Activated CD4-positive, alpha-beta T cell treated with anti-CD3 and anti-CD28 coated beads, Interleukin-2, amount 50 U/mL, for 16 hours (primary cell): ENCODE results near the gene TFE3.
A peak's percentile ranks its signal among the peaks of the same experiment; 100 is the strongest.

Experiments used
- DNase-seq: peaks from one replicate; pipeline ENCODE4 v3.0.0-alpha.2; 2020

The TFE3 gene

DNA sequence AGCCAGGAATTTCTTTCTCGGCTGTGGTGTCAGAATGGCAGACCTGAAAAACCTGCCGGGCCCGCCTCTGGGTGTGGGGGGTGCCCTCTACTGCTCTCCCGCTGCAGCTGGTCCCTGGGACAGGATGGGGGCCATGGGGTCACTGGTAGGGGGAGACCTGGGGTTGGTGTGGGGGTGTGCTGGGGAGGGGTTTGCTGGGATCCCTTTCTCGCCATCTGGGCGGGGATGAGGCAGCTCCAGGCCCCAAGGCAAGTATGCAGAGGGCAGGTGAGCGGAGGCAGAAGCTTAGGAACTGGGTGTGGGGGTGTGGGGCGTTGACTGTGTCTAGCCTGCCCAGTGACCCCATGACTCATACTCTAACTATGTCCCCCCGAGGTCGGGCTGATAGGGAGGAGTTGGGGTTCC lies 16.5 kb upstream of the TFE3 start:
- no peak for DNase-seq

DNA sequence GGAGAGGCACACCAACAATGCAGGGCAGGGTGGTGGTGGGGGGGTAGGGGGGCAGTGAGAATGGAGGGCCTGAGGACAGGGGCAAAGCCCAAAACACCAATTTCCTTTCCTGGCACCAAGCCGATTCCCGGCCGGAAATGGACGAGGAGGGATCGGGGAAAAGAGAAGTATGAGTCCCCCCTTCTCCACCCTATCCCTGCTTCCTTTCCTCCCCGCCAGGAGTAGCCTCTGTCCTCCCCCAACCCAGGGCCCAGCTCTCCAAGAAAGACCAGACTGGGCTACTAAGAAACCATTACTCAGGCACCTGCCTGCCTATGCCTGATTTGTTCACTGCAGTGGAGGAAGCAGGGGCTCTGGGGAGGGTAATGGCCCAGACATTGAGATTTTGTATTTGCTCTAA lies 16.0 kb upstream of the TFE3 start:
- no peak for DNase-seq

DNA sequence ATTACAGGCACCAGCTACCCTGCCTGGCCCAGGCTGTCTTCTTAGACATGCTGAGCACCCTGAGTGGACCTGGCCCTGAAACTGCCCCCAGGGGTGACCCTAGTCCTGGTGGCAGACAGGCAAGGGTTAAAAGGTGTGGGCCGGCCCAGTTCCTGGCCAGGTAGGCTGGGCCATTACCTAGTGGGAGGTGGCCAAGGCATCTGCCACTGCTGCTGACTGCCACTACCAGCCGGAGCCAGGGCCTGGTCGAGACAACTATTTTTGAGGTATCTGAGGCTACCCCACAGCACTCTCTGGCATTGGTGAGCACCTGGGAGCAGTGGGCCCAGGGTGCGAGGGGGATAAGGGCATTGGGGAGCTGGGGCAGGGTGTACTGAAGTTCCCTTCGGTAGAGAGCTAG lies 15.6 kb upstream of the TFE3 start, which contains the start of gene CCDC120:
Gene CCDC120 (plus strand): TSS at position 206 of the 400 bp plus-strand sequence. CDS start 3,043 bp downstream, outside the sequence.
- no peak for DNase-seq

DNA sequence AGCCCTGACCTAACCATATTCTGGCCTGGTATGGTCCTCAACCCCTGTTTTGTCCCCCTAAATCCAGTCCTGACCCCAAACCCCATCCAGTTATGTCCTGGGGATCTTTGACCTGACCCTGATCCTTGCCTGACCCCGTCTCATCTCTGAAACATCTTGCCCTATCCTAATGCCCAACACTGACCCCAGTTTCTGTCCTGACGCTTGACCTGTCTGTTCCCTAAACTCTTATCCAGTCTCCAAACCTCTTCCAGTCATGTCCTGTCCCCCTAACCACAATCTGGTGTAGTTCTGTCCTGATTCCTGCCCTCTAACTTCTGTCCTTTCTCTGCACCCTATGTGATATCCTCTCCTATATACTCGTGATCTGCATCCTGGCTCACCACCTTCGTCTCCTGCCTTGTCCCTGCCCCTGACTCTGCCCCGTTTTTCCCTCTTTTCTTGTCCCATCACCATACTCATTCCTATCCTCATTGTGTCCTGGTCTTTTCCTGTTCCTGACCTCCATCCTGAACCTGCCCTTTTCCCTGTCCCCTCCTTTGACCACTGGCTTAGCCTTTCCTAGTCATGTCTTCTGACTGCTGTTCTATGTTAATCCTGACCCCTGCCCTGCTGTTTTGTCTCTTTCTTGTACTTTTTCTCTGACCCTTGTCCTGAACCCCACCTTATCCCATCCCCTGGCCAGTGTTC lies 11.1 kb upstream of the TFE3 start:
- no peak for DNase-seq

DNA sequence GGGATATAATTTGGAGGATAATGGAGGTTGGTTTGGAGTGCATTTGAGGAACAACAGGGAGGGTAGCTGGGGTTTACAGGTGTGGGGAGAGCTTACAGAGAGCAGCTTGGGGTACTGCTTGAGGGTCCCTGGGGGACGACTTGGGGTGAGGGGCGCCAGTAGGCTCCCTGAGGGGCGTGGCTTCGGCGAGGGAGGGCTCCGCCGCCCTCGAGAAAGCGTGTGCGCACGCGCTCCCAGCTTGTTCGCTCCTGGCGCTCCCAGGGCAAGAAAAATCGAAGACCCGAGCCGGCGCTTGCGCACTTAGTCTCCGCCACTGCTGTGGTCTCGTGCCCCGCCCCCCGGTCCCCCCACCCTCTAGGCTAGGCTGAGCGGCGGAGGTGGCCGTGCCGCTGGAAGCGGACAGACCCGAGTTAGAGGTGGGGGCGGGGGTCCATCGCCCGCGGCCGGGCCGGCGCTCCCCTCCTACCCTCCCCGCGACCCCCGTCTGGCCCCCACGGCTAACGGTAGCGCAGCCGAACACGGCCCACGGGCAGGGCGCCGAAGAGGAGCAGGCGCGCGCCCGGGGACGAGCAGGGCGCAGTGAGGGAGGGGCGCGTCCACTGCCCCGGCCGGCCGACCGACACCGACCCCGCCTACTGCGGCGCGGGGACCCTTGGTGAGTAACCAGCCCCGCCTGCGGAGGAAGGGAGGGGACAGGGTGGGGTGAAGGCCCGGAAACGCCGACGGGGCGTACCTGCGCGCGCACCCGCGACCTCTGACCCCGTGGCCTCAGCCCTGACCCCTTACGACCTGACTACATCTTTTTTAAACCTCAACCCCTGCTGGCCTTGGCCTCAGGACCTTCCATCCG lies 10.3 kb upstream of the TFE3 start:
- DNase-seq: peak; percentile 67

DNA sequence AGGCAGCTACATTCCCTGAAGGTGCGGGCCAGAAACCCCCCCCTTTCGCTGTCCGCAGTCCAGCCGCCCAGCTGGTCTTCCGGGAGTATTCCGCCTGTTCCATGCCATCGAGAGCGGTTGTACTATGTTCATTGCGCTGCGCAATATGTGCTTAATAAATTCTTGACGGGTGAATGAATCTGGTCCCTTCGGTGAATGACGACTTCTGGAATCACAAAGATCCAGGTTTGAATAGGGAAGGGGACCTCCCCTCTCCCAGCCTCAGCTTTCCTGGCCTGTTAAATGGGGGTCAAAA lies 777 bp upstream of the TFE3 start:
- DNase-seq: no peak

DNA sequence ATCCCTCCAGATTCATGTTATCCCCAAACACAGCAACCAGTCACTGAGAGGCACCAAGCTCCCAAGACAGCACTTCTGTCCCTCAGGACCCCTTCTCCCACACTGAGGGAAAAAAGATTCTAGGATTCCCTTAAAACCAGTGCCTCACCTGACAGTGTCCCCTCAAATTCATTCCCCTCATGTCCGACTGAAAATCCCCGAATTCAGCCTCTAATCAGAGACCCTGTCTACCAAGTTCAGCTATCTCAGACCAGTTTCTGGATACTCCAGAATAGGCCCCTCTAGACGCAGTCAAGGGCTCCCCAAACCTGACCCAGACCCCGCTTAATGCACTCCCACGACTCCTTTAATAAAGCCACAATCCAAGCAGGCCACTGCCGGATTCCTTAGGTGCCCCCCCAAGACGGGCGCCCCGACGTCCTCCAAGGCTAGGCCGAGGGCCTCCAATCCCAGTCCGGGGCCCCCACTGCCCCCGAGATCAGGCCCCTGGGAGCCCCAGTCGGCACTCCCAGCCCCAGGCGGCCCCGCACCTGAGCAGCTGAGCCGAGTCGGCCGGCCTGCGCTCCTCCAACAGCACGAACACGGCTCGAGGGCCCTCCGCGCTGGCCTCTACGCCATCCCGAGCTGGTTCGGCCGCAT lies 457 bp downstream of the TFE3 start:
- no peak for DNase-seq

DNA sequence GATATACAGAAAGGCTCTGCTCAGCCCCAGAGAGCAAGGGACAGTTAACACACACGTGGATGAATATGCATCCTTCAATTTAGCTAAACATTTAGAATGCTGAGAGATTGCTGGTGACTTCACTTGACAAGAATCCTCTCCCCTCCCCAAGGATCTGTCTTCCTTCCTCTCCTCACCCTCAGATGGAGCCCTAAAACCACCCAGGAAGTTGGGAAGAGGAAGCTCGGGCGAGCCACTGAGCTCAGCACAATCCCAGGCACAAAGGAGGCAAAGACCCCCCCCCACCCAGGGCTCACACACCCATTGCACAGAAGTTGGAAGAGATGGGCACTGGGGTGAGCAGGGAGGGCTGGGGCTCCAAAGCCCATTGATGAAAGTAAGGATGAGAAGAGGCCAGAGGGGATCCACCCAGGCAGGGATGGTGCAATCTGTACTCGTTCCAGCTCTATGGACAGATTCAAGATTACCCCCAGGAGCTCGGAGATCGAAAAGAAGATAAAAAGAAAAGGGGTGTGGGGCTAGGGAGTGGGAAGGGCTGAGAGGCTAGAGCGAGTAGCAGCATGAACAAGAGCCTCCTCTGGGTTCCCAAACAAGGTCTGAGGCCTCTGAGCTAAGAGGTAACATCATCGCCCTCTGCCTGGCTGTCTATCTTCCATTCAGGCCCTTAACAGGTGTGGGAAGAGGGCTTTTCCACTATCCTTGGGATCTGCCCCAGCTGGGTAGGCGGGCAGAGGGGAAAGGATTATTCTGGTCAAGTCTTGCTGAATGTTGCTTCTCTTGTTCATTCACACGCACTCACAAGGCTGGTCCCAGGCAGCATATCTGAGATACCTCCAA lies 1.2 kb downstream of the TFE3 start:
- DNase-seq: peak; percentile 14

DNA sequence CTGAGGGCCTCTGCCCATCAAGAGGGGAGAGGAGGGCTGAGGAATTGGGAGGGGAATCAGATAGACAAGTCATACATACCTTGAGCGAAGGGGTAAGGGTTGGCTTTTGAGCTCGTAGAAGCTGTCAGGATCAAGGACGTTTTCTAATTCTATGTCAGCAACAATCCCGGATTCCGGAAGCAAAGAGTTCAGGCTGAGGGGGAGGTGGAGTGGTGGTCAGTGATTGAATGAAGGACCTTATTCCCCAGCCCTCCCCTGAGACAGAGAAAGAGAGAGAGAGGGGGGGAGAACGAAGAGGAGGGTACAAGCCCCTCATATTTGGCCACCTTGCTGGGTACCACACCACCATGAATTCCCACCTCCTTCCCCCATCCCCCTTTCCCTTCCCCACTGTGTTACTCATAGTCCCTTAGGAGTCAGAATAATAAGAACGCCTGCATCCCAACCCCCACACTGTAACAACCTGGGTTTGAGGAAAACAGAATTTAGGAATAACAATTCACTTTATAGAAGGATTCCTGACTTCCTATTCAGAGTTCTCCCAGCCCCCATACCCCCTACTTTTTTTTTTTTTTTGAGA lies 2.7 kb downstream of the TFE3 start:
- no peak for DNase-seq

DNA sequence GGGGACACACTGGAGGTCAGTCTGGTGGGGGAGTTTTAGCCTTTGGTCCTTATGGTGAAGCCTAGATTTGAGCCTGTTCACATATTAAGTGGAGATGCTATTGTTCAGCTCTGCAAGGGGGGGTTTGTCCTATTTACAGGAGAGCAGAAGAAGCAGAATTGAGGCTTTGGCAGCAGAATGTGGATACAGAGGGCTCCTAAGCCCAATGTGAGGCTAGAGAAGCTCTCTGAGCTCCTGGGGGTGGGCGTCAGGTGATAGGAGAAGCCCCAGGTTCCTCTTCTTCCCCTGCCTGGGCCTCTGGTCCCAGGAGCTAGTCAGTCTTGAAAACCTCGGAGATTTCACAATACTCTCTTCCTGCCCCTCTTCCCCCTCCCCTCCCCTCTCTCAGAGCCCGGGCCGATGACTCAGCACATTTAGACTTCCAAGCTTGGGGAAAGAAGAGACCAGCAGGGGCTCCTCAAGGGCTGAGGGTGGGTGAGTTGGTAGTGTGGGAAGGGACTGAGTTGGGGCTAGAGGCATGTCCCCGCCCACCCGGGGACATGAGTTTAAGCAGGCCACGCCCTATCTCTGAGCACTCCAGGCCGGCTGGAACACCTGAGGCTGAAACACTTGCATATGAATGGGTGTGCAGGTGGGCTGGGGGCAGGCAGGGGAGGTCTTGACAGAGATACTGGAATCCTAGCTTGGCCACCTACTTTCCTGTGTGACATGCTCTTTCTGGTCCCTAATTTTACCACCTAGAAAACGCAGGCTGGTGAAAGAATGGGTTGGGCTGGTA lies 3.4 kb downstream of the TFE3 start:
- DNase-seq: peak; percentile 78

DNA sequence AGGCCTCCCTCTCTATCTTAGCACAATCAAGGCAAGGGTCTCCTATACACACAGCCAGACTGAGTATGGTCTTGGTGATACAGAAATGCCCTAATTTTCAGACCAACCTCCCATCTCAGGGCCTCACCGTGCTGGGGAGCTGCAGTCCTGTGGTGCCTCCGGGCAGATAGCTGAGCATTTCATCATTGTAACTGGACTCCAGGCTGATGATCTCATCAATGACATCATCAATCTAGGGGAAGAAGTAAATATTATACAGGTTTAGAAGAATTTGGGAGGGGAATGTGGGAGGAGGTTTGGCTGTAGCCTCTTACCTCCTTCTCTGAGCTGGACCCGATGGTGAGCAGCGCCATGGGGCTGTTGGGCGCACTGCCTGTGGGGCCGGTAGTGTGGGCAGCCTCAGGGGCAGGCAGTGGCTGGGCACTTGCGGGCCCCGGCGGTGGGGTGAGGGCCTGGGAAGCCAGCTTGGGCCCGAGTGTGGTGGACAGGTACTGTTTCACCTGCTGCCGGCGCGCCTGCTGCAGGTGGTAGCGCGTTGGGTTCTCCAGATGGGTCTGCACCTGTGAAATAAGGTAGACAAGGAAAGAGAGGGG lies 5.2 kb downstream of the TFE3 start:
- DNase-seq: no peak

DNA sequence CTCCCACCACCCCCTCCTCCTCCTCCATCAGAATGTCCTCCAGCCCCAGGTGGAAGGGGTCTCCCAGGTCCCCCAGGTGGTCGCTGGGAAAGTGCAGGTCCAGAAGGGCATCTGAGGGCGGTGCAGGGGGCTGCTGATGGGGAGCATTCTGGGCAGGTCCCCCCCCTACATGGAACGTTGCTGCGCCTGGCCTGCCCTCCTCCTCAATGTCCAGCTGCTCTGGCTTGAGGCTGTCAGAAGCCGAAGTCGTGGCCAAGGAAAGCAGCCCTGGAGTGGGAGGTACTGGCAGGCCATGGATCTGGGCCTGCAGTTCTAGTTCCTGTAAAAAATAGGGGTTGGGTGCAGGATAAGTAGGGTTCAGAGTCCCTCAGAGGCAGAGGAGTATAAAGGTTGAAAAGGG lies 12.9 kb downstream of the TFE3 start:
- DNase-seq: no peak

DNA sequence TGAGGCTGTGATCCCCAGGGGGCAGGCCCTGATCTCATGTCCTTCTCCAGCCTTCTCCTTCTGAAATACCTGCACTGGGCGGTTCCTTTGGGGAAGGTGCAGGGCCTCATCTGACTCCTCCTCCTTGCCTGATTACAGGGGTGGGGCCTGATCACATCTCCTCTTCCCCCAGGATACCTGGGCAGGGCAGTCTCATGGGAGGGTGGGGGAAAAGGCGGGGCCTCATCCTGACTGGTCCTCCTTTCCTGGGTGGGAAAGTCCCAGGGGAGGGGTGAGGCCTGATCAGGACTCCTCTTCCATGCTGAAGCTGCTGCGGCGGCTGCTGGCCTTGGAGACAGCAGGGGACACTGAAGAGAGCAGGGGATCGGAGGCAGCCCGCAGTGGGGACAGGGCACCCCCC lies 13.3 kb downstream of the TFE3 start:
- DNase-seq: no peak

DNA sequence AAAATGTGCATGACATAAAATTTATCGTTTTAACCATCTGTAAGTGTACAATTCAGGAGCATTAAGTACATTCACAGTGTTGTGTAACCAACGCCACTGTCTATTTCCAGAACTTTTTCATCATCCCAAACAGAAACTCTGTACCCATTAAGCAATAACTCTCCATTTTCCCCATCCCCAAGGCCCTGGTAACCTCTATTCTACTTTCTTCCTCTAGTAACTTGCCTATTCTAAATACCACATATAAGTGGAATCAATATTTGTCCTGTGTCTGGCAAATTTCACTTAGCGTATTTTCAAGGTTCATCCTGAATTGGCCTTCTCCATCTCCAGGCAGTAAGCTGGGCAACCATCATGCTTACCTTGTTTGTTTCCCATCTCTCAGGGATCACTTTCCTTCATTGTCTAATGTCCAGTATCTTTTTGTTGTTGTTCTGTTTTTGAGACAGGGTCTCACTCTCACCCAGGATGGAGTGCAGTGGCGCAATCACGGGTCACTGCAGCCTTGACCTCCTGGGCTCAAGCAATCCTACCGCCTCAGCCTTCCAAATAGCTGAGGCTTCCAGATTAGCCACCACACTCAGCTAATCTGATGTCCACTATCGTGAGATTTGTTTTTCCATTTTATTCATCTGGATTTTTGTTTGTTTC lies 23.4 kb downstream of the TFE3 start:
- no peak for DNase-seq

DNA sequence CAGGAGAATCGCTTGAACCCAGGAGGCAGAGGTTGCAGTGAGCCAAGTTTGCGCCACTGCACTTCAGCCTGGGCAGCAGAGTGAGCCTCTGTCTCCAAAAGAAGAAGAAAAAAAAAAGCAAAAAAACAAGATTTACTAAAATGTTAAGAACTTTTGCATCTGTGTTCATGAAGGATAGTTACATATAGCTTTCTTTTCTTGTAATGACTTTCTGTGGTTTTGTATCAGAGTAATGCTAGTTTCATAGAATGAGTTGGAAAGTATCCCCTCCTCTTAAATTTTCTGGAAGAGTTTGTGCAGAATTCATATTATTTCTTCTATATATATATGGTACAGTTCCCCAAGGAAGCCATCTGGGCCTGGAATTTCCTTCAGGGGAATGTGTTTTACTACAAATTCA lies 24.1 kb downstream of the TFE3 start:
- no peak for DNase-seq

DNA sequence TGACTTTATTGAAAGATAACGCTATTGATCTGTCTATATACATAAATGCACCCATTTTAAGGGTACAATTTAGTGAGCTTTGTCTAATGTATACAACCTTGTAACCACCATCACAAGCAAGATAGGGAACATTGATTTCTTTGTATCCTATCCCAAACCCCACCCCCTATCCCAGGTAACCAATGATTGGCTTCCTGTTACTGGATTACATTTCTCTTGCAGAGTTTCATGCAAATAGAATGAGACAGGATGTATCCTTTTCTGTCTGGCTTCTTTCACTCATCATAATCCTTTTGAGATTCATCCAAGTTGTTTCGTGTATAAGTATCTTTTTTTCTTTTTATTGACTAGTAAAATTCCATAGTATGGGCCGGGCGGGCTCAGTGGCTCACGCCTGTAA lies 39.5 kb downstream of the TFE3 start:
- no peak for DNase-seq

DNA sequence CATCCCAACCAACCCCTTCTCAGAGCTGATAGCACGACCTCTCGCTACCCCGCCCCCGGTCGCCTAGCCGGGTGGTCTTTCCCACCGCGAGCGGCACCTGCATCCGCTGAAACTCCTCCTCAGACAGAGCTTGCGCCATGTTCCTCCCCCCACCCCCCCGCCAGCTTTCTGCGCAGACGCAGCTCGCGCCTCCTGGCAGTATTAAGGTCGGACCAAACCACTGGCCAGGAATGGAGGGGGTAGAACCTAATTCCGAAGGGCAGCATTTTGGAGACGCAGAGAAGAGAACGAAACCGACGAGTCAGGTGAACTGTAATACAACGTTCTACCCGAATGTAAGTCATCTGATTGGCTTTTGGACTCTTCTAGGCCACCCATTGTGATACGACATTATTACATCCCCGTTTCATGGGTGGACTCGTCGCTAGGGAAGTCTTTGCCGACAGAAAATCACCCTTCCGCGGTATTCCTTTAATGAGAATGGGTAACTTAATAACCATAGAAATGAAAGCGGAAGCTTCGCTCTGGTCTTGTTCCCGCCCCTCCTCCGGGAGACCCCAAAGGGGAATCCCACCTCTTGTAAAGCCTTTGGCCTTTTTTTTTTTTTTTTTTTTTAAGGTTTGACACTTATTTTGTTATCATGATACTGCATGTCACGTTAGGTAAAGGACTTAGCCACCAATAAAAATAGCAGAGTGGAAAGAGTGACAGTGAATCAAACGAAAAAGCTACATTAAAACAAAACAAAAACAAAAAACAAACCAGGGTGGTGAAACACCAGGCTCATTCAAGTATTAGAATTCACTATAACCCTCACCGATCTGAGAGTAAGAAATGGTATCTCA lies 40.8 kb downstream of the TFE3 start, which contains the start of gene GRIPAP1:
Gene GRIPAP1 (minus strand): TSS at position 174 of the 845 bp plus-strand sequence. CDS start 35 bp downstream, at position 139.
- DNase-seq: peak; percentile 85

DNA sequence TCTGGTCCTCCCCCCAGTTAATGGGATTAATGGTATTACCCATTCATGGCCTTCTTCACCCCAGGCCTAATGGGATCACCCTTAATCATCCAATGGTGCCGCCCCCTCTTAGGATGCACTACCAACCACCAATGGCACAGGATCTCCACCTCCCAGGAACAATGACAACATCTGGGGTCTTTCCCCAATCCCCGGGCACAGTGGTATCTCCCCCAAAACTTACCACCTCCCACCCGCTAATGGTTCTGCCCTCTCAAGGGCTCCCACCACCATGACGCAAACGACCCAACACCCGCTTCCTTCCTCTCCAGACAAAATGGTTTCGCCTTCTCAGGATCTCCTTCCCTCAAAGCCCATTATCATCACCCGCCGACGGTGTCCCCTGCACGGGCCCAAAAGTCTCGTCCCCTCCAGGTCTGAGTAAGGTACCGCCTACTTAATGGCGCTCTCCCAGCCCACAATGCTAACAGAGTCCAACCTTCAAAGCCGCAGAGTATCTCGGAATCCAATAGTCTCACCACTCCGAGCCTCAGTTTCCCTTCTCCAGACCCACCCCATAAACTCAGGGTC lies 41.6 kb downstream of the TFE3 start:
- peak; percentile 46 for DNase-seq

DNA sequence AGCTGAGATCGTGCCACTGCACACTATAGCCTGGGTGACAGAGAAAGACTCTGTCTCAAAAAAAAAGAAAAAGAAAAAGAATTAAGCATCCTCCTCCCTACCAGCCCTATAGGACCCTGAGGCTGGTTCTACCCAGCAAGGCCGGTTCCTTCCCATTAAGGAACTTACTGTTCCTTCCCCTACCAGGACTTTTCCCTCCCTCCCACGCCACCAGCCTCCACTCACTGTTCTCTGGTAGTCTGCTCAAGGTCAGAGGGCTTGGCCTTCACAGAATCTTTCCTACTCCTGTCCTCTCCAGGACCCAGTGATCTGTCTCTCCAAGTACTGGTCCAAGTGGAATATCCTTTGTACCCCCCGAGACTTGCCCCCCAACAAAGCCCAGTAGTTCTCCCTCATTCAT lies 42.5 kb downstream of the TFE3 start:
- no peak for DNase-seq

DNA sequence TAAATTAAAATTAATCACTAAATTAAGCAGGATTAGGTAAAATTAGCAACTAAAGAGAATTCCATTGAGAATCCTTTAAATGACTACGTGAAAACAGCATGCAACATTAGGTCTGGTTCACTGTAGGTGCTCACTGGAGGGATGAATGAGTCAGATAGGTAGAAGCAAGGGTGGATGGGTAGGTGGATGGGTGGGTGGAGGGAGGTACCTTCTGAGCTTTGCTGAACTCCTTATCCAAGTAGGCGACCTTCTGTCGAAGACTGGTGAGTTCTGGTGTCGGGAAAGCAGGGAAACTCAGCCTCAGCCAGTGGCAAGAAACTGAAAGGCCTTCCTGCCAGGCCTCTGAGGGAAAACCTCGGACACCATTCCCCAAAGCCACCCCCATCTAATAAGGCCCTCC lies 44.1 kb downstream of the TFE3 start:
- no peak for DNase-seq
